HCT116 (cell line): Measurements from ENCODE around the gene ZNF729. TPM values are rescaled to one million over a fixed set of nuclear protein-coding genes. Genes with fewer than 3 reads are reported as not detected.

Source experiments
- ATAC-seq: fragments of 200-7000 bp; cut with Tn5 transposase; 2 replicates; pipeline ENCODE4 v1.9.1; 2020; ENCODE audit warnings: mild to moderate bottlenecking, moderate library complexity
- BruUV-seq: library from RNA; stranded (reverse); fragments of 400-500 nt; replicated peaks from 2 replicates; lab custom pipeline; 2021; lab: Mats Ljungman, UMichigan
- CTCF ChIA-PET: fragments of 300-600 bp; sonication (Branson Sonifier 250); formaldehyde crosslinking; loops from one replicate; lab custom pipeline; 2021; ENCODE audit warnings: antibody characterized with exemption; lab: Charles Lee
- POLR2A ChIA-PET: fragments of 300-600, 350-600 bp; sonication (Branson Sonifier 250); formaldehyde crosslinking; loops from one replicate; lab custom pipeline; 2021; ENCODE audit warnings: antibody characterized with exemption; lab: Charles Lee
- RAD21 ChIA-PET, 2 experiments: fragments of 300-600 bp; sonication (Branson Sonifier 250); formaldehyde crosslinking; loops; one replicate each; lab custom pipeline; 2023; ENCODE audit warnings: low total read pairs in 2 of 2; ENCODE audit not compliant: uncharacterized antibody in 2 of 2, unreplicated experiment in 2 of 2, low non-redundant PET in 1 of 2; lab: Charles Lee
- DNase-seq: peaks from one replicate; pipeline ENCODE4 v3.0.0-alpha.2; 2010; ENCODE audit warnings: low read depth, low spot score
- H2AFZ ChIP-seq: fragments of 200-600 bp; shearing (Covaris generic), sonication (generic); 2 replicates; pipeline ENCODE4 v1.6.1; 2017; ENCODE audit warnings: low read depth, mixed run types, mixed read lengths, antibody characterized with exemption, low read length; ENCODE audit not compliant: poor library complexity, severe bottlenecking
- H3K27ac ChIP-seq: 2 replicates; pipeline ENCODE4 v1.5.1; 2012; ENCODE audit warnings: low read depth, low read length
- H3K27me3 ChIP-seq: fragments of 200-600 bp; sonication (generic); 2 replicates; pipeline ENCODE4 v1.6.1; 2016; ENCODE audit warnings: mixed run types, low read length, mixed read lengths; ENCODE audit not compliant: insufficient read depth
- H3K36me3 ChIP-seq, 2 experiments: fragments of 200-500 bp in 1 of 2; fragments of 200-600 bp in 1 of 2; sonication (Bioruptor generic) in 1 of 2; sonication (generic) in 1 of 2; 2 replicates each; pipeline versions ENCODE4 v1.5.1 to v1.6.1; 2014 to 2016; ENCODE audit warnings: low read length in 2 of 2, inconsistent platforms in 1 of 2, mixed read lengths in 1 of 2, mixed run types in 1 of 2; ENCODE audit not compliant: insufficient read depth in 2 of 2, control insufficient read depth in 1 of 2
- H3K4me1 ChIP-seq, 2 experiments: fragments of 200-600 bp in 1 of 2; sonication (generic) in 1 of 2; 2 replicates each; pipeline versions ENCODE4 v1.5.1 to v1.6.1; 2012 to 2017; ENCODE audit warnings: low read length in 2 of 2, inconsistent platforms in 1 of 2, mild to moderate bottlenecking in 1 of 2, mixed read lengths in 1 of 2, mixed run types in 1 of 2, moderate library complexity in 1 of 2; ENCODE audit not compliant: insufficient read depth in 2 of 2, control insufficient read depth in 1 of 2
- H3K4me2 ChIP-seq: fragments of 200-600 bp; sonication (generic); 2 replicates; pipeline ENCODE4 v1.6.1; 2017; ENCODE audit warnings: mixed run types, low read length, mixed read lengths
- H3K4me3 ChIP-seq, 2 experiments: fragments of 200-600 bp in 1 of 2; sonication (generic) in 1 of 2; replicated peaks in 1 of 2; 2 replicates each; pipeline ENCODE4 v1.5.1; 2011 to 2016; ENCODE audit warnings: low read length in 2 of 2, control low read depth in 1 of 2, low read depth in 1 of 2, mild to moderate bottlenecking in 1 of 2, mixed read lengths in 1 of 2, mixed run types in 1 of 2
- H3K79me2 ChIP-seq: fragments of 200-600 bp; sonication (generic); 2 replicates; pipeline ENCODE4 v1.6.1; 2017; ENCODE audit warnings: mild to moderate bottlenecking, mixed run types, low read length, moderate library complexity, mixed read lengths; ENCODE audit not compliant: insufficient read depth
- H3K9ac ChIP-seq: fragments of 200-600 bp; sonication (generic); 2 replicates; pipeline ENCODE4 v1.6.1; 2016; ENCODE audit warnings: low read length, mixed read lengths
- H3K9me2 ChIP-seq: fragments of 200-600 bp; sonication (generic), shearing (Covaris generic); 2 replicates; pipeline ENCODE4 v1.6.1; 2017; ENCODE audit warnings: mixed run types, mild to moderate bottlenecking, moderate library complexity; ENCODE audit not compliant: insufficient read depth
- H3K9me3 ChIP-seq, 2 experiments: fragments of 200-500 bp in 1 of 2; fragments of 200-600 bp in 1 of 2; sonication (Bioruptor generic) in 1 of 2; sonication (generic) in 1 of 2; 2 replicates each; pipeline ENCODE4 v1.6.1; 2014 to 2017; ENCODE audit warnings: low read length in 2 of 2, mixed read lengths in 2 of 2, inconsistent platforms in 1 of 2, low read depth in 1 of 2, mild to moderate bottlenecking in 1 of 2, mixed run types in 1 of 2, moderate library complexity in 1 of 2; ENCODE audit not compliant: control insufficient read depth in 1 of 2, insufficient read depth in 1 of 2
- H4K20me1 ChIP-seq: fragments of 200-600 bp; sonication (generic), shearing (Covaris generic); 2 replicates; pipeline ENCODE4 v1.6.1; 2017; ENCODE audit warnings: mixed run types, mild to moderate bottlenecking, moderate library complexity; ENCODE audit not compliant: insufficient read depth
- ATF3 ChIP-seq: IDR thresholded peaks from 2 replicates; pipeline ENCODE4 v1.6.1; 2012
- CBX3 ChIP-seq: IDR thresholded peaks from 2 replicates; pipeline ENCODE4 v1.6.1; 2012; ENCODE audit warnings: low read depth
- CTCF ChIP-seq, 3 experiments: fragments of 200-600 bp in 1 of 3; sonication (generic) in 1 of 3; IDR thresholded peaks in 2 of 3; conservative IDR thresholded peaks in 1 of 3; 2 replicates each; pipeline ENCODE4 v1.5.1; 2012 to 2017; ENCODE audit warnings: low read depth in 2 of 3, low read length in 2 of 3, antibody characterized with exemption in 1 of 3, borderline replicate concordance in 1 of 3, control low read depth in 1 of 3, mild to moderate bottlenecking in 1 of 3, mixed read lengths in 1 of 3, mixed run types in 1 of 3, moderate library complexity in 1 of 3; ENCODE audit not compliant: insufficient read depth in 1 of 3
- EGR1 ChIP-seq: IDR thresholded peaks from 2 replicates; pipeline ENCODE4 v1.6.1; 2012; ENCODE audit warnings: low read depth
- ELF1 ChIP-seq: IDR thresholded peaks from 2 replicates; pipeline ENCODE4 v1.6.1; 2012; ENCODE audit warnings: low read depth, borderline replicate concordance
- EZH2 ChIP-seq: fragments of 200-600 bp; sonication (generic); IDR thresholded peaks from 2 replicates; pipeline ENCODE4 v1.6.1; 2017; ENCODE audit warnings: antibody characterized with exemption, mixed run types
- RAD21 ChIP-seq: IDR thresholded peaks from 2 replicates; pipeline ENCODE4 v1.6.1; 2012; ENCODE audit warnings: low read depth, mild to moderate bottlenecking
- TCF7L2 ChIP-seq: IDR thresholded peaks from 2 replicates; pipeline ENCODE4 v1.7.0; 2011; ENCODE audit warnings: borderline replicate concordance, inconsistent platforms; ENCODE audit not compliant: insufficient read depth, insufficient read length; ENCODE audit errors: extremely low read depth
- YY1 ChIP-seq: IDR thresholded peaks from 2 replicates; pipeline ENCODE4 v1.6.1; 2011; ENCODE audit warnings: low read length, low read depth, moderate library complexity, mild to moderate bottlenecking; ENCODE audit not compliant: insufficient replicate concordance; ENCODE audit errors: extremely low read depth
- ZBTB33 ChIP-seq: IDR thresholded peaks from 2 replicates; pipeline ENCODE4 v1.6.1; 2011; ENCODE audit warnings: mild to moderate bottlenecking, low read length, moderate library complexity; ENCODE audit not compliant: insufficient replicate concordance; ENCODE audit errors: extremely low read depth
- ZFX ChIP-seq: fragments of 450-650 bp; IDR thresholded peaks from 2 replicates; pipeline ENCODE4 v1.6.1; 2017
- intact Hi-C: fragments of 100-400 bp; cut with micrococcal nuclease; formaldehyde crosslinking; loops from 2 replicates; pipeline ENCODE4 v1.10.0; 2022
- total RNA-seq: library from RNA; stranded (reverse); gene quantifications from one replicate; pipeline ENCODE4 v1.2.1, GENCODE V29; 2021; ENCODE audit not compliant: unreplicated experiment
- TF ChIP-seq, protein P1 (sequence below): IDR thresholded peaks from 2 replicates; pipeline ENCODE4 v1.6.1; 2012; ENCODE audit warnings: low read depth

ZNF729 gene
- total RNA-seq, 1 experiment from 2014 or later: not detected

- no peaks in the 10 kb centered on the region for H3K79me2 ChIP-seq
- H3K9ac ChIP-seq: no peak overlapping the region
- no peak for TF ChIP-seq ELF1
- no peak for TF ChIP-seq ATF3
- no peak for TF ChIP-seq EGR1
- no peak for TF ChIP-seq ZFX
- CTCF ChIA-PET: no interaction called here
- POLR2A ChIA-PET: no interaction called here
- ATAC-seq (no peak), DNase-seq (no peak)
- no peak overlapping the region for H2AFZ ChIP-seq
- no peak overlapping the region for H3K4me2 ChIP-seq
- RAD21 ChIA-PET: no interaction called here
- intact Hi-C loops: no loop called here
- no peaks in the 10 kb centered on the region for H3K27me3 ChIP-seq
- no peaks in the 10 kb centered on the region for H4K20me1 ChIP-seq
- no peaks in the 10 kb centered on the region for H3K4me1 ChIP-seq
- peaks cover 19 to 36% of the 10 kb centered on the region in 2 experiments; a peak in 2 of 4 replicates for H3K9me3 ChIP-seq
- no peaks in the 10 kb centered on the region for H3K36me3 ChIP-seq
- H3K4me3 ChIP-seq: no peak overlapping the region
- no TSS peak for BruUV-seq
- no peaks in the 10 kb centered on the region for H3K9me2 ChIP-seq
- no peak overlapping the region for H3K27ac ChIP-seq
Measured at GRCh38 chr19:22326219-22326618, 40.0 kb downstream of the ZNF729 start.

GRCh38 chr19:22327321-22327720, 41.1 kb downstream of the ZNF729 start:
- Histone ChIP-seq H3K79me2 (no peaks in the 10 kb centered on the region), H4K20me1 (no peaks in the 10 kb centered on the region), H2AFZ (no peak overlapping the region), H3K4me3 (no peak overlapping the region), H3K9ac (no peak overlapping the region), H3K9me2 (no peaks in the 10 kb centered on the region), H3K27me3 (no peaks in the 10 kb centered on the region), H3K9me3 (peaks cover 25 to 39% of the 10 kb centered on the region in 2 experiments; a peak in 2 of 4 replicates), H3K27ac (no peak overlapping the region), H3K4me2 (no peak overlapping the region), H3K36me3 (no peaks in the 10 kb centered on the region), H3K4me1 (no peaks in the 10 kb centered on the region)
- ChIA-PET POLR2A (no interaction called here), CTCF (no interaction called here), RAD21 (no interaction called here)
- intact Hi-C loops: no loop called here
- ATAC-seq (no peak), DNase-seq (no peak)
- BruUV-seq: no TSS peak
- no peak for TF ChIP-seq ZBTB33
- no peak for TF ChIP-seq ELF1
- TF ChIP-seq YY1: no peak
- TF ChIP-seq RAD21: no peak
- TF ChIP-seq EZH2: no peak
- no peak for TF ChIP-seq CTCF (IDR thresholded peaks at IDR 0.05 in 2 of 3, conservative IDR thresholded peaks at IDR 0.05 in 1 of 3; ENCODE audit: borderline replicate concordance in 1 of 3, insufficient read depth in 1 of 3, low read depth in 2 of 3, low read length in 2 of 3)
- no peak for TF ChIP-seq TCF7L2
- TF ChIP-seq, protein P1, sequence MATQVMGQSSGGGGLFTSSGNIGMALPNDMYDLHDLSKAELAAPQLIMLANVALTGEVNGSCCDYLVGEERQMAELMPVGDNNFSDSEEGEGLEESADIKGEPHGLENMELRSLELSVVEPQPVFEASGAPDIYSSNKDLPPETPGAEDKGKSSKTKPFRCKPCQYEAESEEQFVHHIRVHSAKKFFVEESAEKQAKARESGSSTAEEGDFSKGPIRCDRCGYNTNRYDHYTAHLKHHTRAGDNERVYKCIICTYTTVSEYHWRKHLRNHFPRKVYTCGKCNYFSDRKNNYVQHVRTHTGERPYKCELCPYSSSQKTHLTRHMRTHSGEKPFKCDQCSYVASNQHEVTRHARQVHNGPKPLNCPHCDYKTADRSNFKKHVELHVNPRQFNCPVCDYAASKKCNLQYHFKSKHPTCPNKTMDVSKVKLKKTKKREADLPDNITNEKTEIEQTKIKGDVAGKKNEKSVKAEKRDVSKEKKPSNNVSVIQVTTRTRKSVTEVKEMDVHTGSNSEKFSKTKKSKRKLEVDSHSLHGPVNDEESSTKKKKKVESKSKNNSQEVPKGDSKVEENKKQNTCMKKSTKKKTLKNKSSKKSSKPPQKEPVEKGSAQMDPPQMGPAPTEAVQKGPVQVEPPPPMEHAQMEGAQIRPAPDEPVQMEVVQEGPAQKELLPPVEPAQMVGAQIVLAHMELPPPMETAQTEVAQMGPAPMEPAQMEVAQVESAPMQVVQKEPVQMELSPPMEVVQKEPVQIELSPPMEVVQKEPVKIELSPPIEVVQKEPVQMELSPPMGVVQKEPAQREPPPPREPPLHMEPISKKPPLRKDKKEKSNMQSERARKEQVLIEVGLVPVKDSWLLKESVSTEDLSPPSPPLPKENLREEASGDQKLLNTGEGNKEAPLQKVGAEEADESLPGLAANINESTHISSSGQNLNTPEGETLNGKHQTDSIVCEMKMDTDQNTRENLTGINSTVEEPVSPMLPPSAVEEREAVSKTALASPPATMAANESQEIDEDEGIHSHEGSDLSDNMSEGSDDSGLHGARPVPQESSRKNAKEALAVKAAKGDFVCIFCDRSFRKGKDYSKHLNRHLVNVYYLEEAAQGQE: no peak
- TF ChIP-seq CBX3: no peak
